HG02798 (cell line): Measurements from ENCODE around the gene ZNF579.
"Not testable (repeated sequence)": the region's sequence is repeated elsewhere in the genome, so short reads cannot be mapped to it uniquely, and the experiment has no call there.

ENCODE experiments used
- ATAC-seq: cut with Tn5 transposase; IDR thresholded peaks from one replicate; pipeline ENCODE4 v1.9.1; 2021; ENCODE audit warnings: mild to moderate bottlenecking; ENCODE audit not compliant: unreplicated experiment, poor library complexity

Gene ZNF579

GRCh38 chr19:55544014-55544413, 36.6 kb downstream of the ZNF579 start:
- no peak for ATAC-seq

GRCh38 chr19:55543567-55543966, 37.1 kb downstream of the ZNF579 start:
- no peak for ATAC-seq

GRCh38 chr19:55542292-55542855, 38.3 kb downstream of the ZNF579 start:
- no peak for ATAC-seq

GRCh38 chr19:55541091-55541490, 39.6 kb downstream of the ZNF579 start:
- ATAC-seq: no peak

- no peak for ATAC-seq
These were observed 40.0 kb downstream of the ZNF579 start for GRCh38 chr19:55540619-55541018.

- no peak for ATAC-seq
These were observed 41.3 kb downstream of the ZNF579 start for GRCh38 chr19:55539090-55539984.

GRCh38 chr19:55538132-55538531, 42.5 kb downstream of the ZNF579 start:
- ATAC-seq: no peak

- no peak for ATAC-seq
These were observed 42.9 kb downstream of the ZNF579 start for GRCh38 chr19:55537741-55538111.

GRCh38 chr19:55536951-55537740, 43.5 kb downstream of the ZNF579 start, which contains the start of gene SBK2:
Gene SBK2, minus strand, starts transcription at chr19:55537133. Its CDS starts 839 bp downstream, at chr19:55536294.
- ATAC-seq: no peak

- ATAC-seq: no peak
These were observed 44.3 kb downstream of the ZNF579 start for GRCh38 chr19:55536366-55536765.

GRCh38 chr19:55535965-55536350, 44.7 kb downstream of the ZNF579 start:
- no peak for ATAC-seq

- ATAC-seq: no peak
These were observed 45.3 kb downstream of the ZNF579 start for GRCh38 chr19:55535173-55535964.

GRCh38 chr19:55534280-55534679, 46.4 kb downstream of the ZNF579 start:
- not testable (repeated sequence) for ATAC-seq

- no peak for ATAC-seq
These were observed 49.7 kb downstream of the ZNF579 start for GRCh38 chr19:55530996-55531395.

- no peak for ATAC-seq
These were observed 50.9 kb downstream of the ZNF579 start for GRCh38 chr19:55529636-55530234.

GRCh38 chr19:55528030-55528803, 52.4 kb downstream of the ZNF579 start:
- ATAC-seq: no peak

- ATAC-seq: no peak
These were observed 53.2 kb downstream of the ZNF579 start for GRCh38 chr19:55527197-55528029.
